ENCODE measurements around the gene KLF11. TPM values are rescaled to one million over a fixed set of nuclear protein-coding genes. Genes with fewer than 3 reads are reported as not detected.

The KLF11 gene
- total RNA-seq, 6 donors from 2014 or later = 14.3 to 38.7 (median 23.4) TPM

- H3K4me3 ChIP-seq = no peak overlapping the region
- WGBS, 2 donors = 81 to 89% methylated on average over 10 to 19 of the region's 20 CpGs
- no peak overlapping the region for H3K27ac ChIP-seq
- peaks cover 0 to 10% (median 0%) of the 10 kb centered on the region in 4 donors for H3K36me3 ChIP-seq
- no peaks in the 10 kb centered on the region for H3K27me3 ChIP-seq
- H3K9me3 ChIP-seq = no peaks in the 10 kb centered on the region
- TF ChIP-seq POLR2A (IDR thresholded peaks at IDR 0.05) = no peak
- peaks cover 10 to 27% (median 19%) of the 10 kb centered on the region in 4 donors for H3K4me1 ChIP-seq
- no peak for ATAC-seq (ENCODE audit: low FRiP score in 2 of 2)
- no peak for DNase-seq
Observed at GRCh38 chr2:10059552-10060335, 16.4 kb downstream of the KLF11 start.

- 85 to 92% methylated on average over 9 of the region's 9 CpGs for WGBS, 2 donors
- Histone ChIP-seq H3K4me3 (no peak overlapping the region), H3K36me3 (no peaks in the 10 kb centered on the region), H3K27me3 (no peaks in the 10 kb centered on the region), H3K9me3 (no peaks in the 10 kb centered on the region), H3K27ac (no peak overlapping the region), H3K4me1 (peaks cover 10 to 20% (median 16%) of the 10 kb centered on the region in 4 donors)
- DNase-seq = no peak
- no peak for TF ChIP-seq EP300 (IDR thresholded peaks at IDR 0.05)
- no peak for TF ChIP-seq CTCF (IDR thresholded peaks at IDR 0.05)
- no peak for TF ChIP-seq POLR2AphosphoS5 (IDR thresholded peaks at IDR 0.05)
- no peak for TF ChIP-seq POLR2A (IDR thresholded peaks at IDR 0.05)
- ATAC-seq (ENCODE audit: low FRiP score in 2 of 2) = no peak
Observed at GRCh38 chr2:10061221-10061925, 18.0 kb downstream of the KLF11 start.

GRCh38 chr2:10062931-10063365 lies 19.6 kb downstream of the KLF11 start:
- ATAC-seq (ENCODE audit: low FRiP score in 2 of 2) (no peak), DNase-seq (no peak)
- WGBS, 2 donors = 63 to 79% methylated on average over 6 to 10 of the region's 10 CpGs

DNA sequence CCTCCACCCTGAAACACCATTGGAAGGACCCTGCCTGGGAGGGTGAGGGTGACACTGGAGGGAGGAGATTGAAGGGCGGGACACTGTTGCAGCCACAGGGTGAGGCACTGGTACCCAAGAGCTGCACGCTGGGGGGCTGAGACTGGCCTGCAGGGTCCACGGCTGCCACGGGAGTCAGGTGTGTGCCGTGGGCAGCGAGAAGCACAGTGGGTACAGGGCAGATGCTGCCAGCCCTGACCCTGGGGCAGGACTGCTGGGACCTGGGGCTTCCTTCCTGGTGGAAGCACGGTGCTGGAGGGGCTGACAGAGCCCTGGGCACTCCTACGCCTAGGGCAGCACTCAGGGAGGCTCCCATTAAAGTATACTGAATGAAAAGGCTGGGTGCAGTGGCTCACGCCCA lies 20.2 kb downstream of the KLF11 start:
- Histone ChIP-seq H3K36me3 (no peaks in the 10 kb centered on the region), H3K9me3 (no peaks in the 10 kb centered on the region), H3K27me3 (no peaks in the 10 kb centered on the region), H3K4me1 (peaks cover 0 to 3% (median 0%) of the 10 kb centered on the region in 4 donors), H3K27ac (no peak overlapping the region), H3K4me3 (no peak overlapping the region)
- no peak for ATAC-seq (ENCODE audit: low FRiP score in 2 of 2)
- TF ChIP-seq CTCF (IDR thresholded peaks at IDR 0.05) (no peak), POLR2A (IDR thresholded peaks at IDR 0.05) (no peak), EP300 (IDR thresholded peaks at IDR 0.05) (no peak), POLR2AphosphoS5 (IDR thresholded peaks at IDR 0.05) (no peak)
- peak in 1 of 2 donors; percentile 50 for DNase-seq
- 90 to 93% methylated on average over 3 to 9 of the region's 9 CpGs for WGBS, 2 donors

More at GRCh38 chr2:10062931-10063365, 19.6 kb downstream of the KLF11 start:
- Histone ChIP-seq H3K36me3 (no peaks in the 10 kb centered on the region), H3K4me1 (peaks cover 0 to 4% (median 1%) of the 10 kb centered on the region in 4 donors), H3K4me3 (no peak overlapping the region), H3K27me3 (no peaks in the 10 kb centered on the region), H3K27ac (no peak overlapping the region), H3K9me3 (no peaks in the 10 kb centered on the region)
- TF ChIP-seq POLR2A (IDR thresholded peaks at IDR 0.05) (no peak), CTCF (IDR thresholded peaks at IDR 0.05) (no peak), EP300 (IDR thresholded peaks at IDR 0.05) (no peak), POLR2AphosphoS5 (IDR thresholded peaks at IDR 0.05) (no peak)

DNA sequence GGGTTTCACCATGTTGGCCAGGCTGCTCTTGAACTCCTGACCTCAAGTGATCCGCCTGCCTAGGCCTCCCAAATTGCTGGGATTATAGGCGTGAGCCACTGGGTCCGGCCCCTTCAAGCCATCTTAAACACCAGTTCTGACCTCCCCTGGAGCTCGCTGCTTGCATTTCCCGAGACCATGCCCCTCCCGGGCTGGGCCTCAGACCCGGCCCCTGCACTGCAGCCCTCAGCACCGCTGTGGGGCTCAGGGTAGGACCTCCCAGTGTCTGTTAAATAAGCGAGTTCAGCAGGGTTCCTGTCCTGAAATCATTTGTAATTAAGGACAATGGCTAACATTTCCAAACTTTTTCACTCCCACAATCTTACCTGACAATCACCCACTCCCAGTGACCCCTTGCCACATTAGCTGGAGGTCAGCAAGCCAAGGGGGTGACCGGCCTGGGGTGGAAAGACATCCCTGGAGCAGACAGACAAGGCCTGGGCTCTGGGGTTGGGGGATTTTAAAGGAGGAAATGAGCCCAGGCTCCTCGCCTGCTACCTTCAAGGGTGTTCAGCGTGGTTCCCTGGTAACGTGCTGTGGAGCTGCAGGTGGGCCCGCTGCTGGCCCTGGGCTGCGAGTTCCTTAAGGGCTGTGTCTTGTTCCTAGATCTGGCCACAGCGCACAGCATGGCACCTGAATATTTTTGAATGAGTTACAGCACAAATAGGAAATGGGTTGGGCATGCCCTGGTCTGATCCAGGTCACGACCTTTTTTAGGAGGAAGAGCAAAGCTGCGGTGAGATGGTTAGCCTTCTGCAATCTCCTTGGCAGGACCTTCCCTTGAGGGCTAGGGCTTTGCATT lies 21.8 kb downstream of the KLF11 start:
- Histone ChIP-seq H3K4me1 (no peaks in the 10 kb centered on the region), H3K4me3 (no peak overlapping the region), H3K36me3 (no peaks in the 10 kb centered on the region), H3K27me3 (no peaks in the 10 kb centered on the region), H3K27ac (no peak overlapping the region), H3K9me3 (no peaks in the 10 kb centered on the region)
- peak in 1 of 2 donors; percentile 46 for DNase-seq
- WGBS, 2 donors = 74 to 82% methylated on average over 13 to 18 of the region's 18 CpGs
- TF ChIP-seq EP300 (IDR thresholded peaks at IDR 0.05) = no peak
- TF ChIP-seq POLR2AphosphoS5 (IDR thresholded peaks at IDR 0.05) = no peak
- no peak for TF ChIP-seq CTCF (IDR thresholded peaks at IDR 0.05)
- no peak for TF ChIP-seq POLR2A (IDR thresholded peaks at IDR 0.05)
- no peak for ATAC-seq (ENCODE audit: low FRiP score in 2 of 2)

All from upper lobe of left lung (tissue), 6 donors.